Measurements from ENCODE around the gene PLN. TPM values are rescaled to one million over a fixed set of nuclear protein-coding genes. Genes with fewer than 3 reads are reported as not detected.

The PLN gene
- total and polyA plus RNA-seq, 9 of the 15 experiments (the other 6 are each of a cell fraction or from before 2014, with no cell fraction given), result 0.03 to 0.30 (median 0.03) TPM; not detected in 6

GRCh38 chr6:118581489-118581959, 33.4 kb downstream of the PLN start (continued):
- peak; percentile 85 for TF ChIP-seq SMARCA4 (IDR thresholded peaks at IDR 0.05)
- TF ChIP-seq, protein P1, sequence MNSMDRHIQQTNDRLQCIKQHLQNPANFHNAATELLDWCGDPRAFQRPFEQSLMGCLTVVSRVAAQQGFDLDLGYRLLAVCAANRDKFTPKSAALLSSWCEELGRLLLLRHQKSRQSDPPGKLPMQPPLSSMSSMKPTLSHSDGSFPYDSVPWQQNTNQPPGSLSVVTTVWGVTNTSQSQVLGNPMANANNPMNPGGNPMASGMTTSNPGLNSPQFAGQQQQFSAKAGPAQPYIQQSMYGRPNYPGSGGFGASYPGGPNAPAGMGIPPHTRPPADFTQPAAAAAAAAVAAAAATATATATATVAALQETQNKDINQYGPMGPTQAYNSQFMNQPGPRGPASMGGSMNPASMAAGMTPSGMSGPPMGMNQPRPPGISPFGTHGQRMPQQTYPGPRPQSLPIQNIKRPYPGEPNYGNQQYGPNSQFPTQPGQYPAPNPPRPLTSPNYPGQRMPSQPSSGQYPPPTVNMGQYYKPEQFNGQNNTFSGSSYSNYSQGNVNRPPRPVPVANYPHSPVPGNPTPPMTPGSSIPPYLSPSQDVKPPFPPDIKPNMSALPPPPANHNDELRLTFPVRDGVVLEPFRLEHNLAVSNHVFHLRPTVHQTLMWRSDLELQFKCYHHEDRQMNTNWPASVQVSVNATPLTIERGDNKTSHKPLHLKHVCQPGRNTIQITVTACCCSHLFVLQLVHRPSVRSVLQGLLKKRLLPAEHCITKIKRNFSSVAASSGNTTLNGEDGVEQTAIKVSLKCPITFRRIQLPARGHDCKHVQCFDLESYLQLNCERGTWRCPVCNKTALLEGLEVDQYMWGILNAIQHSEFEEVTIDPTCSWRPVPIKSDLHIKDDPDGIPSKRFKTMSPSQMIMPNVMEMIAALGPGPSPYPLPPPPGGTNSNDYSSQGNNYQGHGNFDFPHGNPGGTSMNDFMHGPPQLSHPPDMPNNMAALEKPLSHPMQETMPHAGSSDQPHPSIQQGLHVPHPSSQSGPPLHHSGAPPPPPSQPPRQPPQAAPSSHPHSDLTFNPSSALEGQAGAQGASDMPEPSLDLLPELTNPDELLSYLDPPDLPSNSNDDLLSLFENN (IDR thresholded peaks at IDR 0.05; ENCODE audit: low read depth in 2 of 2, low read length in 2 of 2), result no peak
- no peak for TF ChIP-seq ZNF561 (CRISPR knock-in tag; conservative IDR thresholded peaks at IDR 0.05)
- TF ChIP-seq TCF3 (CRISPR knock-in tag; IDR thresholded peaks at IDR 0.05), result no peak
- TF ChIP-seq RFX5 (IDR thresholded peaks at IDR 0.05; ENCODE audit: low read depth, low read length), result no peak
- no peak for TF ChIP-seq ZNF133 (CRISPR knock-in tag; IDR thresholded peaks at IDR 0.05)
- no peak for TF ChIP-seq ZNF583 (CRISPR knock-in tag; IDR thresholded peaks at IDR 0.05)
- TF ChIP-seq NFYB (IDR thresholded peaks at IDR 0.05; ENCODE audit: extremely low read depth, insufficient read length), result no peak
- TF ChIP-seq CAMTA2 (CRISPR knock-in tag; conservative IDR thresholded peaks at IDR 0.05), result no peak
- TF ChIP-seq ZBTB2 (IDR thresholded peaks at IDR 0.05), result no peak
- no peak for TF ChIP-seq NRF1 (conservative IDR thresholded peaks at IDR 0.05 in 1 of 2, IDR thresholded peaks at IDR 0.05 in 1 of 2)
- TF ChIP-seq DEAF1 (CRISPR knock-in tag; IDR thresholded peaks at IDR 0.05), result no peak
- TF ChIP-seq BCL6 (CRISPR knock-in tag; IDR thresholded peaks at IDR 0.05), result no peak
- TF ChIP-seq, protein P2, sequence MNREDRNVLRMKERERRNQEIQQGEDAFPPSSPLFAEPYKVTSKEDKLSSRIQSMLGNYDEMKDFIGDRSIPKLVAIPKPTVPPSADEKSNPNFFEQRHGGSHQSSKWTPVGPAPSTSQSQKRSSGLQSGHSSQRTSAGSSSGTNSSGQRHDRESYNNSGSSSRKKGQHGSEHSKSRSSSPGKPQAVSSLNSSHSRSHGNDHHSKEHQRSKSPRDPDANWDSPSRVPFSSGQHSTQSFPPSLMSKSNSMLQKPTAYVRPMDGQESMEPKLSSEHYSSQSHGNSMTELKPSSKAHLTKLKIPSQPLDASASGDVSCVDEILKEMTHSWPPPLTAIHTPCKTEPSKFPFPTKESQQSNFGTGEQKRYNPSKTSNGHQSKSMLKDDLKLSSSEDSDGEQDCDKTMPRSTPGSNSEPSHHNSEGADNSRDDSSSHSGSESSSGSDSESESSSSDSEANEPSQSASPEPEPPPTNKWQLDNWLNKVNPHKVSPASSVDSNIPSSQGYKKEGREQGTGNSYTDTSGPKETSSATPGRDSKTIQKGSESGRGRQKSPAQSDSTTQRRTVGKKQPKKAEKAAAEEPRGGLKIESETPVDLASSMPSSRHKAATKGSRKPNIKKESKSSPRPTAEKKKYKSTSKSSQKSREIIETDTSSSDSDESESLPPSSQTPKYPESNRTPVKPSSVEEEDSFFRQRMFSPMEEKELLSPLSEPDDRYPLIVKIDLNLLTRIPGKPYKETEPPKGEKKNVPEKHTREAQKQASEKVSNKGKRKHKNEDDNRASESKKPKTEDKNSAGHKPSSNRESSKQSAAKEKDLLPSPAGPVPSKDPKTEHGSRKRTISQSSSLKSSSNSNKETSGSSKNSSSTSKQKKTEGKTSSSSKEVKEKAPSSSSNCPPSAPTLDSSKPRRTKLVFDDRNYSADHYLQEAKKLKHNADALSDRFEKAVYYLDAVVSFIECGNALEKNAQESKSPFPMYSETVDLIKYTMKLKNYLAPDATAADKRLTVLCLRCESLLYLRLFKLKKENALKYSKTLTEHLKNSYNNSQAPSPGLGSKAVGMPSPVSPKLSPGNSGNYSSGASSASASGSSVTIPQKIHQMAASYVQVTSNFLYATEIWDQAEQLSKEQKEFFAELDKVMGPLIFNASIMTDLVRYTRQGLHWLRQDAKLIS (CRISPR knock-in tag; IDR thresholded peaks at IDR 0.05), result no peak
- TF ChIP-seq, protein P3, sequence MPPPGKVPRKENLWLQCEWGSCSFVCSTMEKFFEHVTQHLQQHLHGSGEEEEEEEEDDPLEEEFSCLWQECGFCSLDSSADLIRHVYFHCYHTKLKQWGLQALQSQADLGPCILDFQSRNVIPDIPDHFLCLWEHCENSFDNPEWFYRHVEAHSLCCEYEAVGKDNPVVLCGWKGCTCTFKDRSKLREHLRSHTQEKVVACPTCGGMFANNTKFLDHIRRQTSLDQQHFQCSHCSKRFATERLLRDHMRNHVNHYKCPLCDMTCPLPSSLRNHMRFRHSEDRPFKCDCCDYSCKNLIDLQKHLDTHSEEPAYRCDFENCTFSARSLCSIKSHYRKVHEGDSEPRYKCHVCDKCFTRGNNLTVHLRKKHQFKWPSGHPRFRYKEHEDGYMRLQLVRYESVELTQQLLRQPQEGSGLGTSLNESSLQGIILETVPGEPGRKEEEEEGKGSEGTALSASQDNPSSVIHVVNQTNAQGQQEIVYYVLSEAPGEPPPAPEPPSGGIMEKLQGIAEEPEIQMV (tag; conservative IDR thresholded peaks at IDR 0.05; ENCODE audit: low read depth), result no peak
